Activated T-helper 9 cell treated with anti-CD3 and anti-CD28 coated beads, Interleukin-2, amount 50 U/mL, for 16 hours (primary cell): ENCODE measurements around the gene SORL1.

ENCODE experiments used
- DNase-seq: peaks from one replicate; pipeline ENCODE4 v3.0.0-alpha.2; 2020; ENCODE audit warnings: low read depth

The SORL1 gene

DNA sequence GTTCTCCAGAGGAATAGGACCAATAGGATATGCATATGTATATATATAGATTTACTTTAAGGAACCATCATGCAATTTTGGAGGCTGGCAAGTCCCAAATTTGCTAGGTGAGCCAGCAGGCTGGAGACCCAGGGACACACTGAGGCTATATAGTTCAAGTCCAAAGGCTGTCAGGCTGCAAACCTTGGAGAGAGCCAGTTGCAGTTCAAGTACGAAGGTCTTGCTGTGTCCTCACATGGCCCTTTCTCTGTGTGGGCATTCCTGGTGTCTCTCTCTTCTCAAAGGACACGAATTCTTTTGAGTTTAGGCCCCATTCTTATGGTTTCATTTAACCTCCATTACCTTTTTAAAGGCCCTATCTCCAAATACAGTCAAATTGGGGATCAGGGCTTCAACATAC lies 135.1 kb downstream of the SORL1 start:
- DNase-seq, result no peak

DNA sequence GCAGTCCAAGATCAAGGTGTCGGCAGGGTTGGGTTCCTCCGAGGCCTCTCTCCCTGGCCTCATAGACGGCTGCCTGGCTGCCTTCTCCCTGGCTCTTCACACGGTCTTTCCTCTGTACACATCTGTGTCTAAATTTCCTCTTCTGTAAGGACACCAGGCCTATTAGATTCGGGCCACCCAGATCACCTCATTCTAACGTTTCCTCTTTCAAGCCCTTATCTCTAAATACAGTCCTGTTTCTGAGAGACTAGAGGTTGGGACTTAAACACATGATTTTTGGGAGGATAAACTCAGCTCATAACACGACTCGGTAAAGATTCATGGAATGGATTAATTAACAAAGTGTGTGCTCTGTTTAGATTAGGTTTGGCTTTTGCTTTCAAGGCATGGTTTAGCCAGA lies 136.6 kb downstream of the SORL1 start:
- no peak for DNase-seq

DNA sequence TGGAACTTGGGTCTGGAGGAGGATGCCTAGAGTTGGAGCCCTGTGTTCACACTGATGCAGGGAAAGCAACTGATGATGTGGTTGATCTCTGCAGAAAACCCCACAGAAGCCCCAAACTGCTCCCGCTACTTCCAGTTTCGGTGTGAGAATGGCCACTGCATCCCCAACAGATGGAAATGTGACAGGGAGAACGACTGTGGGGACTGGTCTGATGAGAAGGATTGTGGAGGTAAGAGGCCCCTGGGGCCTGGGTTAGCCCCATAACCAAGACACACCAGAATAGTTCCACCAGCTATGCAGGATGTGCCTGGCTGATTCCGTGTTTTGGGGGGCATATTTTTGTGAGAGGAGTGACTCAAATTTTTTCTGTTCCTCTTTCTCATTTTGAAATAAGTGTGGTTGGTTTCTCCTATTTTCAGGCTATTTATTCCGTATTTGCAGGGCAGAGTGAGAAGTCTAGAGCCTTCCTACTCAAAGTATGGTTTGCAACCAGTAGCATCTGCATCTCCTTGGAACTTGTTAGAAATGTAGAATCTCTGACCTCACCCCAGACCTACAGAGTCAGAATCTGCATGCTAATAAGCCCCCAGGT lies 137.9 kb downstream of the SORL1 start:
- no peak for DNase-seq

DNA sequence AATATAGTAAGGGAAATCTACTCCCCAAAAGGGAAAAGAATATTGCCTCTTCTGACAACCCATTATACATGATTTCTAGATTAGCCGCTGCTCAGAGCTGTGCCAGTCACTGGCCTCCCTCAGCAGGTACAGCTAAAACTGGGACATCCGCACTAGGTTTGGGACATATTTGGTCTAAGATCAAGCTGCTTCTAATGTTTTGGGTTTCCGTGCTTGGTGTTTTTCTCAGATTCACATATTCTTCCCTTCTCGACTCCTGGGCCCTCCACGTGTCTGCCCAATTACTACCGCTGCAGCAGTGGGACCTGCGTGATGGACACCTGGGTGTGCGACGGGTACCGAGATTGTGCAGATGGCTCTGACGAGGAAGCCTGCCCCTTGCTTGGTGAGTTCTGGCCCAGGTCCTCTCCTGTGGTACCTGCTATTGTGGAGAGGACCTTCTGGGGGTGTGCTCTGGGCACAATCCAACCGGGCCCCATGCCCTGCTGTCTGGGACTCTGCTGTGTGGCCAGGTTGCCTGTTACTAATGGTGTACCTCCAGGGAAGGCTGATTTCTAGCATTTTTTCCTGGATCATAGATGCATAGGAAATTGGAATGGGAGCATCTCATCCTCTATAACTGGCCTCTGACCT lies 138.8 kb downstream of the SORL1 start:
- no peak for DNase-seq

DNA sequence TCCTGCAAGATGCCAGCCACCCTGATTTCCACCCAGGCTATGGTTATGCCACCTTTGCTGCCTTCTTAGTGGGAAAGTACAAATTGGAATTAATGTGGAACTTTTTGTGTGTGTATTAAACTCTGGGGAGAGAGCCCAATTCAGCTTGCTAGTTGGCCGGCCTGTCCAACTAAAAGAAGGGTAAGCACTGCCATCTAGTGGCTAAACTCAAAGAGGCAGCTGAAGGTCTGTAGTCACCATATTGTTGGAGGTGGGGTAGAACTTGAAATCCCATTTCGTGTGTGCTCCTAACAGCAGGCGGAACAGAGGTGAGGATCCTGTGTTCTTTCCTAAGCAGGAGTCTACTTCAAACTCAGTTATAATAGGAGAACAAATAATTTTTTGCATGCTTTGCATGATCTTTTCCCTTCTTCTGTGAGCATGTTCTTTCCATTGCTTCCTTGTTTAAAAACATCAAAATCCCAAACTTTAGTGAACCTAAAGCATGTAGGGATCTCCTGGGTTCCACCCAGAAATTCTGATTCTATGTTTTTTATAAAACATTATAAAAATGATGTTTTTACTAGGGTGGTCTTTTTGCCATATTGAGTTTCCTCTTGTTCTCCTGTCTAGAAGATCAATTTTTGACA lies 139.4 kb downstream of the SORL1 start:
- peak; percentile 33 for DNase-seq

DNA sequence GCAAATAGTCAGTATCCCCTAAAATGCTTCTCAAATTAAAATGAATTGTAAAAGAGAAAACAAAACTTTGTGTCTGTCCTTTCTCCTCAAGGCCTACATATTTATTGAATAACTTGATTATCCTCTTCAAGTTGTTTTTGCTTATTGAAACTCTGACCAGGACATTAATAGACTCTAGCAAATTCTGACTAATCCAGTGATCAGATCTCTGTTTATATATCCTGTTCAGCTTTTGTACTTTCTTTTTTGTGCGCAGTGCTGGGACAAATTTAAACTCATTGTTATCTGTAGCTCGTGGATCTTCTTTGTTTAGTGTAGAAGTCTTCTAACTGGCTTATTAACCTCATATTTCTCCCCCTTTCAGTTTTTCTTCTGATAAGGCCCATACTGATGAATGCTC lies 140.6 kb downstream of the SORL1 start:
- DNase-seq, result no peak

DNA sequence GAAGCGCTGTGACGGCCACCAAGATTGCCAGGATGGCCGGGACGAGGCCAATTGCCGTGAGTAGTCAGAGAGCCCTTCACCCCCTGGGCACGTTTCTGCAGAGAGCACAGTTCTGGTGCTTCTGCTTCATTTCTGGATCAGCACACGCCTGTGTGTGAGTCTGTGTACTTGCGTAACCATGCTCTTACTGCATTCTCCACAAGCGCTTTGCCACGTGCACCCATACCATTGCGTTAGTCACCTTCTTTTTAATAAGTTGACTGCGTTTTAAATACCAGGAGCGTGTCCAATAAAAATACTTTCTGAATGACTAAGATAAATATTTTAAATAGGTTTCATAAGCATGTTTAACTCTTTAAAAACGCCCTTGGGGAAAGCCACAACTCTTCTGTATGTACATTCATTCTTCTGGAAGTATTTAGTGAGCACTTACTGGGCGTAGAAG lies 143.6 kb downstream of the SORL1 start:
- no peak for DNase-seq

DNA sequence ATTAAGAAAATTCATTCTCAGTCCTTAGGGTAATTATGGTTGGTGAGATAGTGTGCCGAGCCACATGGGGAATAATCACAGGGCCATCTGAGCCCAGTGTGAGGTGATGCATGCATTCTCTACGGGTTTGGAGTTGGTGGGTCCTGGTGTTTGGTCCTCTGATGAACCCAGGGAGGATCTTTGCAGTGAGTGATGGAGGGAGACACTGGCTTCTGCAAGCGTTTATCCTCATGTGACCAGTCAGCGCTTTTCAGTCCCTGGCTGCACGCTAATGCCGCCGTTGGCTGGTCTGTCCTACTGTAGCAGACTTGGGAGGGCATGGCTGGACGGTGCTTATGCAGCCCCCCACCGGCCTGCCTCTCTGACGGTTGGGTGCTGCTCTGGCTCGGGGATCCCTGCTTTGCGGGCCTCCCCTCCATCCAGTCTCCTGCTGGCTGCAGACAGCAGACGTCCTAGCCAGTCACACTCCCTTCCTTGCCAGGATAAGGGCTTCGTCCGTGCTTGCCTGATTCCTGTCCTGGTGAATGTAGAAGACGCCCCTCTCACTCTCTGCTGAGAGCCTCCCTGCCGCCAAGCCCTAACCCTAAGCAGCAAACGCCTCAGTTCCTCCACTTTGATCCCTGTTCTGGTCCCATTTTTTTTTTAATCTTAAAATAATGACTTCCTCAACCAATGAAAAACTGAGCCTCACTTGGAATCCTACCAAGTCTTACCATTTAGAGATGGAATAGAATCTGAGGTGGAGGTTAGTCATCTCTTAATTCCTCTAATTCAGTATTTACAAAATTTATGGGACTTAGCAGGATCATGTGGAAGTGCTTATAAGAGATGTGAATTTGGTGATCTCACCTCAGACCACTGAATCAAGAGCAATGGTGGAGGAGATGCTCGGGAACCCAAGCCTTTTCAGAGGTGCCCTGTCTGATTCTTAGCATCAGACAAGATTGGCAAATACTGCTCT lies 144.4 kb downstream of the SORL1 start:
- DNase-seq, result no peak

DNA sequence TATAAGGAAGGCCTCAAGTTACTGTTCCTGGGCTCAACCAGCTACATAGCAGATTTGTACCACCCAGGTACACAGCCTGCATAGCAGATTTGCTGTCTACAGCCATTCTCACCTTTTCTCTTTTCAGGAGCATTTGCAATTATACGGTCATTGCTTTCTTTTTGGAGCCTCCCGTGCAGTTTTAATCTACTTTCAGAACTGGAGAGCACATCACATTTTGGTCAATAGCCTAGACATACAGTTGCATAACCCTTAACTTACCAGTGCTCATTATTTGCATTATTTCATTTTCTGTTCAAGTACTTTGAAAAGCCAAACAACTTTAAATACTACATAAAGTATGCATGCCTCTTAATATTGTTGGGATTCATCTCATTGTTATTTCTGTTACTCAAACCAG lies 151.2 kb downstream of the SORL1 start:
- DNase-seq, result no peak

DNA sequence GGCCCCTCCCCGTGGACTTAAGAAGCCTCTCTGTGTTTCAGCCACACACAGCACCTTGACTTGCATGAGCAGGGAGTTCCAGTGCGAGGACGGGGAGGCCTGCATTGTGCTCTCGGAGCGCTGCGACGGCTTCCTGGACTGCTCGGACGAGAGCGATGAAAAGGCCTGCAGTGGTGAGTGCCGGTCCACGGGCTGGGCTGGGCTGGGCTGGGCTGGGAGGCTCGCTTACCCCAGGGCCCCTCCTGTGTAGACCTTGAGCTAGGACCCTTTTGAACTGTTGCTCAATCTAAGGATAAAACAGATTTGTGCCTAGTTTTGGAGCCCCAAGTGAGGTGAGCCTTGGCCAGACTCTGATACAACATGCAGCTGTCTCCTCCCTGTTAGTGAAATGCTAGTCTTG lies 152.0 kb downstream of the SORL1 start:
- no peak for DNase-seq

DNA sequence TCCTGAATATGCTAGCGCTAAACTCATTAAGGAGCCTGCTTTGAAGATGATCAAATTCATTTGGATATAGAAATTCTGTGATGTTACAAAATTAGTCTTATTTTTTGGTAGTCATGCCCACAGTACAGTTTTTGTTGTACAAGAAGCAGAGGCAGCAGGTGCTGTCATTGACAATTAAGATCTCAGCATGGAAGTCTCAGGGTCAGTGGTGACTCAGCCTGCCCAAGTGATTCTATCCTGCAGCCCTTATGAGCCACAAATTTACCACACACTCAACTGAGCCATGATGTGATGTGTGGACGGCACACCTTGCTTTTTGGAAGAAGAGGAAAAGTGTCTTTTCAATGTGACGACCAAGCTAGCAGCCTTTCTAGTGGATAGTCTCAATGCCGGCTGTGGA lies 154.2 kb downstream of the SORL1 start:
- DNase-seq, result no peak

DNA sequence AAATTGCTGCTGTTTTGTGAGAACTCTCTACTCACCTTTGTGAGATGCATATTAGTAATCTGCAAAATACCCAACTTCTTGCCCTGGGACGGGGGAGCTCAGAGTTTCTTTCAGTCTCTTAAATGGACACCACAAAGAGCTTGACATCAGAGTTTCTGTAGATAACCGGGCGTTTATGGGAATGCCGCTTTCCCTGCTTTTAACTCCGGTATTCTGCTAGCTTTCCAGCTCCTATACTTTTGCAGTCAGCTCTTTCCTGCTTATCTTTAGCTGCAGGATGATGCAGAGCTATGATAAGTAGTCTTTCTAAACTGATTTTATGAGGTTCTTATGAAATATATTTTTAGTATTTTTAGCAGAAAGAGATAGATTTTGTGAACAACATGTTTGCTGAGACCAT lies 155.2 kb downstream of the SORL1 start:
- no peak for DNase-seq

DNA sequence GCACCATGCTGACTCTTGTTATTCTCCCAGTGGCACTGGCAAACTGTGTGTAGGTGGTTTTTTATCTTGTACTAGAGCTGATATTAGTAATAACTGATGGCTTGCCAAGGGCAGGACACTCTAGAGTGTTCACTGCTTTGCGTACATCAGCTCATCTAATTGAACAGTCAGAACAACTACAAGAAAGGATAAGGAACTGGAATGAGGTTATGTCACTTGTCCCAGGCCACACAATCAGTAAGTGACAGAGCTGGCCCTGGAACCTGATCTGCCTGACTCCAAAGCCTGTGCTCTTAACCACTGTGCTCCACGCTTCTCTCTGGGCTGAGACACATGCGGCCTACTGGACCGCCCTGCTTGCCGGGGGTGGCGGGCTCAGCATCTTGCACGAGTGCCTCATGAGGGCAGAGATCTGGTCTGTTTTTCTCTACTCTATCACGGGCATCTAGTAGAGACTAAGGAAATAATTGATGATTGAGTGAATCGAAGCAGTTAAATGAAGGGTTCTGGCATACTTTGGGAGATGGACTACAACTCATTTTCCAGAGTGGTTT lies 156.5 kb downstream of the SORL1 start:
- no peak for DNase-seq

DNA sequence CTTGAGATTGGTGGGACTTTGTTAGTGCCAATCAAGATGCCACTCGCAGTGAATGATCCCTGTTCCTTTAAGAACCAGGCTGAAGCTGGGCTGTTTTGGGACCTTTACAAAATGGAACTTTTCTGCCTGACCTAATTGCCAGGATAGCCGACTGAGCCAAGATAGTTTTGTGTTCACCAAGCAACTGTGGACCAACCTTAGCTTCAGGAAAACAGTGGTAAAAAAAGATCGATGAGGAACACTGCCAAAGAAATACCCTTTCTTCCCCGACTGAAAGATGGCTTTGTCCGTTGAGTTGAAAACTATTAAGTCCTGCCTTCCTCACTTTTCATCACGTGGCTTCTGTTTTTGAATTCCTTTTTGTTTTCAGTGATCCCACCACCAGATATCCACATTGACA lies 158.6 kb downstream of the SORL1 start:
- DNase-seq, result no peak

DNA sequence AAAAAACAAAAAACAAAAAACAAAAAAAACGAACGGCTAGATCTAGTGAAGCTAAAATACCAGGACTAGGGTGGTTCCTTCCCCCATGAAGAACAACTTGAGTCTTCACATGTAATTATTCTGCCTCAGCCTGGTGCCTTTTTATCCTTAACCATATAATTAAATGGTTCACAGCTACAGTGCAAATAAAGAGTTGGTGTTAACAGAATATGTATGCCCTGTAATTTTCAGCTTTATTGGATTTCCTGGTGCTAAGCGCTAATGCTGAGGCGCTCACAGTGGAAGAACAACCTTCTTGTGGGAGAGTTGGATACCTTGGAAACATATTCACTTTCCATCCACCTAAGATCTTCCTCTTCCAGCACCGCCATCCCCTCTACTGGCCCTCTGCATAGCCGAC lies 159.1 kb downstream of the SORL1 start:
- DNase-seq, result no peak

DNA sequence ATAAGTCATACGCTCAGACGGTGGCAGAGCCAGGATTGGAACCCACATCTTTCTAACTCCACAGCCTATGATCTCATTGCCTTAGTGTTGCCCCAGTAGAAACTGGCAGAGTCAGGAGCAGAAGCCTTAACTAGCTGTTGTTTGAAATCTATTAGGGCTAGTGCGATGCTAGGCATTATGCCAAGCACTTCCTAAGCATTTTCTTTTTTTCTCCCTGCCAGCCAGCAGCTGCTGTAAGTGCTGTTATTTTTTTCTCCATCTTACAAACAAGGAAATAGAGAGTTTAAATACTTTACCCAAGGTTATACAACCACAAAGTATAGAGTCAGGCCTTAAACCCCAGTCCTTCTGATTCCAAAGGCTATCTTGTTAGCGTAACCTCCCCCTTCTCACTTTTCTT lies 161.6 kb downstream of the SORL1 start:
- no peak for DNase-seq

DNA sequence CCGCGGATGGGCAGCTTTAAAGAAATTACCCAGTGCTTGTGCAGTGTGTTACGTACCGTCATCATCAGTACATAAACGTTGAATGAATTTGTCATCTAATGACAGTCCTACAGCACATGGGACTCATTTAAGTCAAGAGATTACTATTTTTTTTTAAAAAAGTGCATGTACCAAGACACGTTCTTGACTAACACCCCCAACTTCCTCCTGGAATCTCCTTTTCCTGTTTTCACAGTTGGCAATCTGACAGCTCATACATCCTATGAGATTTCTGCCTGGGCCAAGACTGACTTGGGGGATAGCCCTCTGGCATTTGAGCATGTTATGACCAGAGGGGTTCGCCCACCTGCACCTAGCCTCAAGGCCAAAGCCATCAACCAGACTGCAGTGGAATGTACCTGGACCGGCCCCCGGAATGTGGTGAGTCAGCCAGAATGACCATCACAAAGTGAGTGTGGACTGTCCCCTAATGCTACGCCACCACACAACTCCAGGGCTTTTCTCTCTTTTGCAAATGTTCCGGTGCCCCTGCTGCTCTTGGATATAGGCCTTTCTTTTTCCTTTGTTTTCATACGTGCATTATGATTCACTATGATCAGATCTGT lies 162.6 kb downstream of the SORL1 start:
- DNase-seq, result no peak

DNA sequence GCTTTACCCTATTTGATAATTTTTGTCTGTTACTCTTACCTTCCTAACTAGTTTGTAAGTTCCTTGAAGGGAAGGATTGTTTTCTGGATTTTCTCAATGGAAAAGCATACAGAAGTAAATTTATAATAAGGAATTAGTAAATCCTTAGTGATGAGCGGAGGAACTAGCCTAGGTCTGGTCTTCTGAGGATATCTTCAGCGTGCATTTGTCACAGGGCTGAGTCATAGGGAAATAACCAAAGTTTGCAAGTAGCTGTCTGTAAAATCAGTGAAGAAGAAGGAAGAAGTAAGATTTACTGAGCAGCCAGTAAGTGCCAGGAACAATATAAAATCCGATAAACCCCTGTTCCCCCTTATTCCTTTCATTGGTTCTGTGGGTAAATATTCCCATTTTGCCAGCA lies 163.4 kb downstream of the SORL1 start:
- DNase-seq, result no peak

DNA sequence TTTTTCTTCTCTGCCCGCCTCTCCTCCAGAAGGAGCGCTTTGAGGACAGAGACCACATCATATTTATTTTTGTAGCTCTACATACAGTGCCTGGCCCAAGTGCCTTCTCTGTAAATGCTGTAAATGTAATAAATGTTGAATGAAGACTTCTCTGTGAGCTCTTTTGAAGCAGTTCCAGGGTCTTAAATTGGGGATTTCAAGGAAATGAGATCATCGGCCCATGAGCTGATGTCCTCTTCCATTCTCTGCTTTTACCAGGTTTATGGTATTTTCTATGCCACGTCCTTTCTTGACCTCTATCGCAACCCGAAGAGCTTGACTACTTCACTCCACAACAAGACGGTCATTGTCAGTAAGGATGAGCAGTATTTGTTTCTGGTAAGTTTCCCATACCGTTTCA lies 166.4 kb downstream of the SORL1 start:
- DNase-seq, result no peak

DNA sequence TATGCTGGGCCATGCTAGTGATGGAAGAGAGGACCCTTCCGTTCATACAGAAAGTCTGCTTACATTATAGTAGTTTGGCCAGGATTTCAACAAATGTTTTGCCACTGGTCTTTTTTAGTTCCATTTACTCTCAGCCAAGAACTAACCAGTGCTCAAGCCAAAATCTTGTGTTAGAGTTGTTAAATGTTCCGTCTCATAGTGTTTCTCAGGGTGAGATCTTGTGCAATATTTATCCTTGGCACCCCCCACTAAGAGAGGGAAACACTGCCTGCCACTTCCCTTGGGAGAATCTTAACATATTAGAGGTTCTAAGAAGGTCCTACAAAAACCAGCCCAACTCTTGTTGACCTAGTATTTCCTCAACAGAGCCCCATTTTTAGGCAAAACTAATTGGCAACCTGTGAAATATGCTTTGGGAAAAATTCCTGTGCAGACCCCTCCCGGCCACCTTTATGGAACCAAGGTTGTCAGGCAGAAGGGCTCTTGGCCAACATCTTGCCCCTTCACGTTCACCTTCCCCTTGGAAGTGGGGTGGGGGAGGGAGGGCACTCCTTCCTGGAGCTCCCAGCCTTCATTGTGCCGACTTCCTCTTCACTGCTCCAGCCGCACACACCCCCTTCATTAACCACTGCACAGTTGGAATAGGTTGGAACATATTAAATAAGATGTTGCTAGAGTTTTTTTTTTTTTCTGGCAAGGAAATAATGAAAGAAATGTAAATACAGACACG lies 173.8 kb downstream of the SORL1 start:
- no peak for DNase-seq

DNA sequence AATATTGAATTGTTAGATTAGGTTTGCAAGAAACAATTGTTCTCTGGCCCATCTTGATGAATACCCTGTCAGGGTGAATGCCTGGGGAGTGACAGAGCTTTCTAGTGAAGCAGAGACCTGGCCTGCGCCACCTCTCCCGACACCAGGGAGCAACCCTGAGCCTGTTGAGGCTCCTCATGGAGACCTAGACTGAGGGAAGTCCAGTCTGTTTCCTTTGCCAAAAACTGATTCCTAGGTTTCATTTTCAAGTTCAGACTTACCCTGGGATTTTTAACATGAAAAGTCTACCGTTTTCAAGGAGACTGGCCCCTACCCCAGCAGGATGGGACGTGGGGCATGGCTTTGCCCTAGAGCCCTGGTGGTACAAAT lies 174.4 kb downstream of the SORL1 start:
- DNase-seq, result no peak
